Measurements from ENCODE around the gene FARP2. TPM values are rescaled to one million over a fixed set of nuclear protein-coding genes. Genes with fewer than 3 reads are reported as not detected.

Gene FARP2
- total RNA-seq, 2 donors from 2014 or later, result 48.1 to 67.4 TPM

GRCh38 chr2:241454837-241455485 lies 98.9 kb downstream of the FARP2 start:
- ATAC-seq (ENCODE audit: insufficient number of reproducible peaks, low FRiP score, low read depth) (no peak), DNase-seq (ENCODE audit: low spot score) (no peak)
- Histone ChIP-seq H3K4me1 (ENCODE audit: control insufficient read depth in 1 of 2, low read depth in 2 of 2) (no peaks in the 10 kb centered on the region), H3K4me3 (no peak overlapping the region), H3K9me3 (no peaks in the 10 kb centered on the region), H3K27me3 (replicated peaks; ENCODE audit: insufficient read depth) (no peaks in the 10 kb centered on the region), H3K36me3 (peaks cover 1% of the 10 kb centered on the region), H3K27ac (no peak overlapping the region)
- no peak for TF ChIP-seq CTCF (IDR thresholded peaks at IDR 0.05)

- ATAC-seq (ENCODE audit: insufficient number of reproducible peaks, low FRiP score, low read depth) (no peak), DNase-seq (ENCODE audit: low spot score) (no peak)
- no peak for TF ChIP-seq CTCF (IDR thresholded peaks at IDR 0.05)
- Histone ChIP-seq H3K9me3 (no peaks in the 10 kb centered on the region), H3K36me3 (no peaks in the 10 kb centered on the region), H3K27me3 (replicated peaks; ENCODE audit: insufficient read depth) (no peaks in the 10 kb centered on the region), H3K4me1 (ENCODE audit: control insufficient read depth in 1 of 2, low read depth in 2 of 2) (no peaks in the 10 kb centered on the region), H3K27ac (no peak overlapping the region), H3K4me3 (no peak overlapping the region)
Observed at GRCh38 chr2:241456546-241456945, 100.5 kb downstream of the FARP2 start.

GRCh38 chr2:241458687-241459086 lies 102.6 kb downstream of the FARP2 start:
- no peak for TF ChIP-seq CTCF (IDR thresholded peaks at IDR 0.05)
- no peak overlapping the region for H3K27ac ChIP-seq
- no peaks in the 10 kb centered on the region for H3K27me3 ChIP-seq (replicated peaks; ENCODE audit: insufficient read depth)
- DNase-seq (ENCODE audit: low spot score) (no peak), ATAC-seq (ENCODE audit: insufficient number of reproducible peaks, low FRiP score, low read depth) (no peak)
- peaks cover under 1% of the 10 kb centered on the region for H3K36me3 ChIP-seq
- H3K9me3 ChIP-seq, result no peaks in the 10 kb centered on the region
- H3K4me3 ChIP-seq, result no peak overlapping the region
- H3K4me1 ChIP-seq (ENCODE audit: control insufficient read depth in 1 of 2, low read depth in 2 of 2), result no peaks in the 10 kb centered on the region

GRCh38 chr2:241459520-241459919 lies 103.4 kb downstream of the FARP2 start:
- Histone ChIP-seq H3K27me3 (replicated peaks; ENCODE audit: insufficient read depth) (no peaks in the 10 kb centered on the region), H3K9me3 (no peaks in the 10 kb centered on the region), H3K36me3 (peaks cover 7% of the 10 kb centered on the region), H3K4me1 (ENCODE audit: control insufficient read depth in 1 of 2, low read depth in 2 of 2) (no peaks in the 10 kb centered on the region), H3K27ac (no peak overlapping the region), H3K4me3 (no peak overlapping the region)
- DNase-seq (ENCODE audit: low spot score) (no peak), ATAC-seq (ENCODE audit: insufficient number of reproducible peaks, low FRiP score, low read depth) (no peak)
- TF ChIP-seq CTCF (IDR thresholded peaks at IDR 0.05), result no peak

- no peak for TF ChIP-seq CTCF (IDR thresholded peaks at IDR 0.05)
- no peaks in the 10 kb centered on the region for H3K9me3 ChIP-seq
- no peak overlapping the region for H3K27ac ChIP-seq
- no peaks in the 10 kb centered on the region for H3K4me1 ChIP-seq (ENCODE audit: control insufficient read depth in 1 of 2, low read depth in 2 of 2)
- peaks cover 12% of the 10 kb centered on the region for H3K36me3 ChIP-seq
- no peaks in the 10 kb centered on the region for H3K27me3 ChIP-seq (replicated peaks; ENCODE audit: insufficient read depth)
- no peak overlapping the region for H3K4me3 ChIP-seq
- ATAC-seq (ENCODE audit: insufficient number of reproducible peaks, low FRiP score, low read depth) (no peak), DNase-seq (ENCODE audit: low spot score) (no peak)
Observed at GRCh38 chr2:241460631-241461030, 104.5 kb downstream of the FARP2 start.
